ENCODE data around the gene PIN1. TPM values are rescaled to one million over a fixed set of nuclear protein-coding genes. Genes with fewer than 3 reads are reported as not detected.

Gene PIN1
- polyA plus RNA-seq, 1 donor from 2014 or later = 268 TPM

GRCh38 chr19:9881720-9882119 is 46.6 kb downstream of the PIN1 start:
- Histone ChIP-seq H2AFZ (ENCODE audit: low read depth, low read length) (no peak overlapping the region), H3K9me3 (ENCODE audit: low read length) (no peaks in the 10 kb centered on the region), H3K36me3 (ENCODE audit: insufficient read depth, low read length) (no peaks in the 10 kb centered on the region), H3K27me3 (ENCODE audit: insufficient read depth, low read depth, low read length) (no peaks in the 10 kb centered on the region), H3K79me2 (replicated peaks; ENCODE audit: insufficient read depth, low read length) (no peaks in the 10 kb centered on the region), H3K4me3 (ENCODE audit: low read length) (no peak overlapping the region), H4K20me1 (ENCODE audit: insufficient read depth) (no peaks in the 10 kb centered on the region), H3K9me2 (ENCODE audit: insufficient read depth, low read length) (no peaks in the 10 kb centered on the region), H3K4me2 (ENCODE audit: low read length) (no peak overlapping the region), H3K9ac (ENCODE audit: low read length) (no peak overlapping the region), H3F3A (ENCODE audit: insufficient read depth, low read length, poor library complexity, severe bottlenecking) (no peaks in the 10 kb centered on the region), H3K27ac (ENCODE audit: low read length) (no peak overlapping the region)
- TF ChIP-seq SMC3 (conservative IDR thresholded peaks at IDR 0.05; ENCODE audit: poor library complexity) (no peak), CTCF (IDR thresholded peaks at IDR 0.05; ENCODE audit: poor library complexity, severe bottlenecking) (no peak), REST (IDR thresholded peaks at IDR 0.05; ENCODE audit: borderline replicate concordance) (no peak)

GRCh38 chr19:9883231-9883758 is 48.2 kb downstream of the PIN1 start:
- Histone ChIP-seq H3K4me2 (ENCODE audit: low read length) (no peak overlapping the region), H3K27me3 (ENCODE audit: insufficient read depth, low read depth, low read length) (no peaks in the 10 kb centered on the region), H3K79me2 (replicated peaks; ENCODE audit: insufficient read depth, low read length) (no peaks in the 10 kb centered on the region), H3K9me2 (ENCODE audit: insufficient read depth, low read length) (no peaks in the 10 kb centered on the region), H3K27ac (ENCODE audit: low read length) (no peak overlapping the region), H3K36me3 (ENCODE audit: insufficient read depth, low read length) (no peaks in the 10 kb centered on the region), H3K9ac (ENCODE audit: low read length) (no peak overlapping the region), H3F3A (ENCODE audit: insufficient read depth, low read length, poor library complexity, severe bottlenecking) (no peaks in the 10 kb centered on the region), H3K4me3 (ENCODE audit: low read length) (no peak overlapping the region), H2AFZ (ENCODE audit: low read depth, low read length) (no peak overlapping the region), H4K20me1 (ENCODE audit: insufficient read depth) (no peaks in the 10 kb centered on the region), H3K9me3 (ENCODE audit: low read length) (no peaks in the 10 kb centered on the region)
- TF ChIP-seq SMC3 (conservative IDR thresholded peaks at IDR 0.05; ENCODE audit: poor library complexity) (no peak), CTCF (IDR thresholded peaks at IDR 0.05; ENCODE audit: poor library complexity, severe bottlenecking) (no peak), TAF1 (IDR thresholded peaks at IDR 0.05; ENCODE audit: low read depth) (no peak)

- Histone ChIP-seq H3K4me2 (ENCODE audit: low read length) (no peak overlapping the region), H3K9me3 (ENCODE audit: low read length) (no peaks in the 10 kb centered on the region), H3K79me2 (replicated peaks; ENCODE audit: insufficient read depth, low read length) (no peaks in the 10 kb centered on the region), H3K9me2 (ENCODE audit: insufficient read depth, low read length) (no peaks in the 10 kb centered on the region), H3K27me3 (ENCODE audit: insufficient read depth, low read depth, low read length) (no peaks in the 10 kb centered on the region), H3K4me3 (ENCODE audit: low read length) (no peak overlapping the region), H3K9ac (ENCODE audit: low read length) (no peak overlapping the region), H3K27ac (ENCODE audit: low read length) (no peak overlapping the region), H2AFZ (ENCODE audit: low read depth, low read length) (no peak overlapping the region), H3F3A (ENCODE audit: insufficient read depth, low read length, poor library complexity, severe bottlenecking) (no peaks in the 10 kb centered on the region), H4K20me1 (ENCODE audit: insufficient read depth) (no peaks in the 10 kb centered on the region), H3K36me3 (ENCODE audit: insufficient read depth, low read length) (no peaks in the 10 kb centered on the region)
- TF ChIP-seq CTCF (IDR thresholded peaks at IDR 0.05; ENCODE audit: poor library complexity, severe bottlenecking) (no peak), REST (IDR thresholded peaks at IDR 0.05; ENCODE audit: borderline replicate concordance) (no peak), SMC3 (conservative IDR thresholded peaks at IDR 0.05; ENCODE audit: poor library complexity) (no peak), MXI1 (conservative IDR thresholded peaks at IDR 0.05; ENCODE audit: poor library complexity, severe bottlenecking) (no peak), EP300 (conservative IDR thresholded peaks at IDR 0.05; ENCODE audit: poor library complexity, severe bottlenecking) (no peak), TAF1 (IDR thresholded peaks at IDR 0.05; ENCODE audit: low read depth) (no peak)
These were observed 48.6 kb downstream of the PIN1 start for GRCh38 chr19:9883764-9884163.
